PFSK-1 (cell line): ENCODE data around the gene LUZP2.

ENCODE experiments used
- POLR2AphosphoS5 ChIP-seq: IDR thresholded peaks from 2 replicates; pipeline ENCODE4 v1.6.1; 2012; ENCODE audit warnings: low read depth, mild to moderate bottlenecking, control low read depth, low read length, moderate library complexity
- TAF1 ChIP-seq: IDR thresholded peaks from 2 replicates; pipeline ENCODE4 v1.6.1; 2012; ENCODE audit warnings: low read length, control low read depth, borderline replicate concordance; ENCODE audit not compliant: insufficient read depth
- TF ChIP-seq, protein P1 (sequence below), 2 experiments: IDR thresholded peaks; 2 replicates each; pipeline versions ENCODE4 v1.6.1 to v1.8.0; 2011 to 2012; ENCODE audit warnings: low read depth in 2 of 2, low read length in 2 of 2, control low read depth in 1 of 2, inconsistent platforms in 1 of 2, mild to moderate bottlenecking in 1 of 2, moderate library complexity in 1 of 2; ENCODE audit not compliant: insufficient read depth in 1 of 2

DNA sequence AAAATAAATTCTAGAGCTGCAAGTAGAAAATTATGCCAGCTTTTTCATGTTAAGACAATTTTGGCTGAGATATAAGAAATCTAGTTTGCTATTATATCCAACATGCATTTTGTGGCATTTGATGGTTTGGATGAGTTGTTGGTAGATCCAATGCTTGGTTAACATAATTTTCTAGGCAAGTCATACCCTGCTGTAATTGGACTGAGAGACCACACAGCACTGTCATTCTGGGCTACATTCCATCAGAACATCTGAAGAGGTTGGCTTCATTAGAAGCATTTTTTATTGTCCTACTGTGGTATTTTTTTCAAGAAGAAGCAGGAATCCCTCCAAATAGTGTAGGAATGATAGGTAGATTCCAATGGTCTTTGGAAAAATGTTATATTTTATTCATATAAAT, 561.0 kb downstream of the LUZP2 start:
- TF ChIP-seq POLR2AphosphoS5 (no peak), TAF1 (no peak)
- TF ChIP-seq, protein P1, sequence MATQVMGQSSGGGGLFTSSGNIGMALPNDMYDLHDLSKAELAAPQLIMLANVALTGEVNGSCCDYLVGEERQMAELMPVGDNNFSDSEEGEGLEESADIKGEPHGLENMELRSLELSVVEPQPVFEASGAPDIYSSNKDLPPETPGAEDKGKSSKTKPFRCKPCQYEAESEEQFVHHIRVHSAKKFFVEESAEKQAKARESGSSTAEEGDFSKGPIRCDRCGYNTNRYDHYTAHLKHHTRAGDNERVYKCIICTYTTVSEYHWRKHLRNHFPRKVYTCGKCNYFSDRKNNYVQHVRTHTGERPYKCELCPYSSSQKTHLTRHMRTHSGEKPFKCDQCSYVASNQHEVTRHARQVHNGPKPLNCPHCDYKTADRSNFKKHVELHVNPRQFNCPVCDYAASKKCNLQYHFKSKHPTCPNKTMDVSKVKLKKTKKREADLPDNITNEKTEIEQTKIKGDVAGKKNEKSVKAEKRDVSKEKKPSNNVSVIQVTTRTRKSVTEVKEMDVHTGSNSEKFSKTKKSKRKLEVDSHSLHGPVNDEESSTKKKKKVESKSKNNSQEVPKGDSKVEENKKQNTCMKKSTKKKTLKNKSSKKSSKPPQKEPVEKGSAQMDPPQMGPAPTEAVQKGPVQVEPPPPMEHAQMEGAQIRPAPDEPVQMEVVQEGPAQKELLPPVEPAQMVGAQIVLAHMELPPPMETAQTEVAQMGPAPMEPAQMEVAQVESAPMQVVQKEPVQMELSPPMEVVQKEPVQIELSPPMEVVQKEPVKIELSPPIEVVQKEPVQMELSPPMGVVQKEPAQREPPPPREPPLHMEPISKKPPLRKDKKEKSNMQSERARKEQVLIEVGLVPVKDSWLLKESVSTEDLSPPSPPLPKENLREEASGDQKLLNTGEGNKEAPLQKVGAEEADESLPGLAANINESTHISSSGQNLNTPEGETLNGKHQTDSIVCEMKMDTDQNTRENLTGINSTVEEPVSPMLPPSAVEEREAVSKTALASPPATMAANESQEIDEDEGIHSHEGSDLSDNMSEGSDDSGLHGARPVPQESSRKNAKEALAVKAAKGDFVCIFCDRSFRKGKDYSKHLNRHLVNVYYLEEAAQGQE (IDR thresholded peaks at IDR 0.05; ENCODE audit: insufficient read depth in 1 of 2, low read depth in 2 of 2, low read length in 2 of 2) = no peak
